Hepatocyte (in vitro differentiated cells): ENCODE results near the gene PTPRN2.
"Not testable (repeated sequence)": the region's sequence is repeated elsewhere in the genome, so short reads cannot be mapped to it uniquely, and the experiment has no call there.

Experiments used
- EZH2 ChIP-seq: fragments of 200-600 bp; sonication (generic); IDR thresholded peaks from 2 replicates; pipeline ENCODE4 v1.6.1; 2016; ENCODE audit warnings: antibody characterized with exemption, mild to moderate bottlenecking, borderline replicate concordance
- EZH2phosphoT487 ChIP-seq: fragments of 200-600 bp; sonication (generic); IDR thresholded peaks from one replicate; pipeline ENCODE4 v1.6.1; 2018; ENCODE audit warnings: antibody characterized with exemption, mild to moderate bottlenecking, low read depth, moderate library complexity; ENCODE audit not compliant: unreplicated experiment, severe bottlenecking
- TF ChIP-seq, protein P1 (sequence below): fragments of 200-600 bp; sonication (generic); IDR thresholded peaks from 2 replicates; pipeline ENCODE4 v1.5.1; 2016; ENCODE audit warnings: antibody characterized with exemption, mild to moderate bottlenecking; ENCODE audit not compliant: poor library complexity

DNA sequence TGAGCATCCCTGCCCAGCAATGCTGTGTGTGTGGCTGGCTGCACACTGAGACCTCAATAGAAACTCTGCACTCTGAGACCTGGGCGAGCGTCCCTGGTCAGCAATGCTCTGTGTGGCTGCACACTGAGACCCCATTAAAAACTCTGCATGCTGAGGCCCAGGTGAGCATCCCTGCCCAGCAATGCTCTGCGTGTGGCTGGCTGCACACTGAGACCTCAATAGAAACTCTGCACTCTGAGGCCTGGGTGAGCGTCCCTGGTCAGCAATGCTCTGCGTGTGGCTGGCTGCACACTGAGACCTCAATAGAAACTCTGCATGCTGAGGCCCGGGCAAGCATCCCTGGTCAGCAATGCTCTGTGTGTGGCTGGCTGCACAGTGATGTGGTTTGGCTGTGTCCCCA, 553.7 kb downstream of the PTPRN2 start:
- TF ChIP-seq, protein P1, sequence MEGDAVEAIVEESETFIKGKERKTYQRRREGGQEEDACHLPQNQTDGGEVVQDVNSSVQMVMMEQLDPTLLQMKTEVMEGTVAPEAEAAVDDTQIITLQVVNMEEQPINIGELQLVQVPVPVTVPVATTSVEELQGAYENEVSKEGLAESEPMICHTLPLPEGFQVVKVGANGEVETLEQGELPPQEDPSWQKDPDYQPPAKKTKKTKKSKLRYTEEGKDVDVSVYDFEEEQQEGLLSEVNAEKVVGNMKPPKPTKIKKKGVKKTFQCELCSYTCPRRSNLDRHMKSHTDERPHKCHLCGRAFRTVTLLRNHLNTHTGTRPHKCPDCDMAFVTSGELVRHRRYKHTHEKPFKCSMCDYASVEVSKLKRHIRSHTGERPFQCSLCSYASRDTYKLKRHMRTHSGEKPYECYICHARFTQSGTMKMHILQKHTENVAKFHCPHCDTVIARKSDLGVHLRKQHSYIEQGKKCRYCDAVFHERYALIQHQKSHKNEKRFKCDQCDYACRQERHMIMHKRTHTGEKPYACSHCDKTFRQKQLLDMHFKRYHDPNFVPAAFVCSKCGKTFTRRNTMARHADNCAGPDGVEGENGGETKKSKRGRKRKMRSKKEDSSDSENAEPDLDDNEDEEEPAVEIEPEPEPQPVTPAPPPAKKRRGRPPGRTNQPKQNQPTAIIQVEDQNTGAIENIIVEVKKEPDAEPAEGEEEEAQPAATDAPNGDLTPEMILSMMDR: not testable (repeated sequence)
- not testable (repeated sequence) for TF ChIP-seq EZH2, EZH2phosphoT487
